ENCODE results near the gene KCNAB1. TPM values are rescaled to one million over a fixed set of nuclear protein-coding genes. Genes with fewer than 3 reads are reported as not detected.

Gene KCNAB1
- total RNA-seq, 1 donor from 2014 or later, result not detected

GRCh38 chr3:156166808-156167207, 46.4 kb downstream of the KCNAB1 start:
- no peaks in the 10 kb centered on the region for H3K4me1 Mint-ChIP-seq
- H3K27me3 Mint-ChIP-seq, result peaks cover 8% of the 10 kb centered on the region
- TF ChIP-seq CTCF (IDR thresholded peaks at IDR 0.05), result no peak
- no peaks in the 10 kb centered on the region for H3K36me3 Mint-ChIP-seq (ENCODE audit: low read depth)
- ATAC-seq (ENCODE audit: low read depth), result no peak
- no peaks in the 10 kb centered on the region for H3K9me3 Mint-ChIP-seq
- ChIA-PET POLR2A (no interaction called here), CTCF (no interaction called here)
- no peak overlapping the region for H3K4me3 Mint-ChIP-seq
- intact Hi-C loops (cut with micrococcal nuclease), result no loop called here
- DNase-seq, result no peak
- no peak overlapping the region for H3K27ac Mint-ChIP-seq

- no peaks in the 10 kb centered on the region for H3K36me3 Mint-ChIP-seq (ENCODE audit: low read depth)
- peaks cover 10% of the 10 kb centered on the region for H3K27me3 Mint-ChIP-seq
- no peak for DNase-seq
- intact Hi-C loops (cut with micrococcal nuclease), result no loop called here
- H3K4me1 Mint-ChIP-seq, result no peaks in the 10 kb centered on the region
- no peak for TF ChIP-seq CTCF (IDR thresholded peaks at IDR 0.05)
- no peak overlapping the region for H3K4me3 Mint-ChIP-seq
- ChIA-PET POLR2A (no interaction called here), CTCF (no interaction called here)
- H3K27ac Mint-ChIP-seq, result no peak overlapping the region
- no peaks in the 10 kb centered on the region for H3K9me3 Mint-ChIP-seq
- ATAC-seq (ENCODE audit: low read depth), result no peak
These were observed 50.2 kb downstream of the KCNAB1 start for GRCh38 chr3:156170571-156170970.

- H3K4me3 Mint-ChIP-seq, result no peak overlapping the region
- H3K36me3 Mint-ChIP-seq (ENCODE audit: low read depth), result no peaks in the 10 kb centered on the region
- H3K27me3 Mint-ChIP-seq, result peaks cover 10% of the 10 kb centered on the region
- H3K9me3 Mint-ChIP-seq, result no peaks in the 10 kb centered on the region
- ChIA-PET POLR2A (no interaction called here), CTCF (no interaction called here)
- H3K27ac Mint-ChIP-seq, result no peak overlapping the region
- intact Hi-C loops (cut with micrococcal nuclease), result no loop called here
- no peak for ATAC-seq (ENCODE audit: low read depth)
- TF ChIP-seq CTCF (IDR thresholded peaks at IDR 0.05), result no peak
- no peaks in the 10 kb centered on the region for H3K4me1 Mint-ChIP-seq
- no peak for DNase-seq
These were observed 51.2 kb downstream of the KCNAB1 start for GRCh38 chr3:156171281-156172267.

GRCh38 chr3:156172536-156172935, 52.2 kb downstream of the KCNAB1 start:
- TF ChIP-seq CTCF (IDR thresholded peaks at IDR 0.05), result no peak
- no peak overlapping the region for H3K4me3 Mint-ChIP-seq
- H3K4me1 Mint-ChIP-seq, result no peaks in the 10 kb centered on the region
- intact Hi-C loops (cut with micrococcal nuclease), result no loop called here
- ChIA-PET POLR2A (no interaction called here), CTCF (no interaction called here)
- DNase-seq (no peak), ATAC-seq (ENCODE audit: low read depth) (no peak)
- no peak overlapping the region for H3K27ac Mint-ChIP-seq
- H3K9me3 Mint-ChIP-seq, result no peaks in the 10 kb centered on the region
- H3K36me3 Mint-ChIP-seq (ENCODE audit: low read depth), result no peaks in the 10 kb centered on the region
- peaks cover 6% of the 10 kb centered on the region for H3K27me3 Mint-ChIP-seq

- Mint-ChIP-seq H3K4me1 (no peaks in the 10 kb centered on the region), H3K27ac (no peak overlapping the region), H3K4me3 (no peak overlapping the region), H3K36me3 (ENCODE audit: low read depth) (no peaks in the 10 kb centered on the region), H3K27me3 (peaks cover 5% of the 10 kb centered on the region), H3K9me3 (no peaks in the 10 kb centered on the region)
- TF ChIP-seq CTCF (IDR thresholded peaks at IDR 0.05), result no peak
- intact Hi-C loops (cut with micrococcal nuclease), result no loop called here
- CTCF ChIA-PET, result no interaction called here
- ATAC-seq (ENCODE audit: low read depth) (no peak), DNase-seq (no peak)
- POLR2A ChIA-PET, result no interaction called here
These were observed 54.0 kb downstream of the KCNAB1 start for GRCh38 chr3:156174229-156174847.

All from activated B cell treated with CpG ODN at 0.5 μM for 24 hours (primary cell).